Bronchial epithelial cell (primary cell): ENCODE results near the gene LCE3B. TPM values are rescaled to one million over a fixed set of nuclear protein-coding genes. Genes with fewer than 3 reads are reported as not detected.

Source experiments
- DNase-seq: peaks from one replicate; pipeline ENCODE4 v3.0.0-alpha.2; 2010; ENCODE audit warnings: low read depth
- FAIRE-seq: peaks from 2 replicates; lab custom pipeline; 2011; peaks lifted over from hg19 to GRCh38; lab: Jason Lieb, UNC
- H3K27me3 ChIP-seq: 2 replicates; pipeline ENCODE4 v1.5.1; 2011; ENCODE audit warnings: low read length; ENCODE audit not compliant: control insufficient read depth, insufficient read depth
- H3K36me3 ChIP-seq: 2 replicates; pipeline ENCODE4 v1.5.1; 2011; ENCODE audit warnings: low read length; ENCODE audit not compliant: control insufficient read depth, insufficient read depth
- H3K4me3 ChIP-seq: 2 replicates; pipeline ENCODE4 v1.5.1; 2011; ENCODE audit warnings: mild to moderate bottlenecking, low read depth, low read length, control low read depth
- CTCF ChIP-seq: IDR thresholded peaks from 2 replicates; pipeline ENCODE4 v1.5.1; 2011; ENCODE audit warnings: mild to moderate bottlenecking, moderate library complexity, low read length, control low read depth, inconsistent platforms; ENCODE audit not compliant: insufficient read depth, severe bottlenecking
- total RNA-seq: library from RNA; depleted of rRNA; stranded (reverse); fragments of >200 nt; gene quantifications from 2 replicates; pipeline ENCODE4 v1.2.1, GENCODE V29; 2014

LCE3B gene
- total RNA-seq, 1 donor from 2014 or later, result not detected

DNA sequence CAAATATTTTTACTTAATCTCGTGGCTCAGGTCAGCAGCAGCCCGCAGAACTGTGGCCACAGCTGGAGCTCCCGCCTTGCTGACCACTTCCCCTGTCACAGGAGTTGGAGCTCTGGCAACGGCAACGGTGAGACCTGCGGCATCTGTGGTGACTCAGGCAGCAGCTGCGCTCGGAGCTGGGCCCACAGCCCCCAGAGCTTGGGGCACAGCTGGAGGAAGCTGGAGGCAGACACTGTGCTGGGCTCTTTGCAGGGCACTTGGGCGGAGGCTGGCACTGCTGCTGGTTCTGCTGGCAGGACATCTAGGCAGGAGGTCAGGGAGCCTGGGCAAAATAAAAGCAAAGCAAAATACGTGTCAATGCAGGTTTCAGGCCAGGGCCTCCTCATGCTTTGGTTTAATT lies 9.2 kb downstream of the LCE3B start, which contains the start of gene LCE3A:
TSS of gene LCE3A (minus strand) at position 301 of the 400 bp plus-strand sequence. CDS start at position 301, 0 bp downstream.
- H3K27me3 ChIP-seq, result peaks cover 6% of the 10 kb centered on the region
- FAIRE-seq, result no peak
- DNase-seq, result no peak
- no peak within 1 kb of the TSS for H3K4me3 ChIP-seq
- H3K36me3 ChIP-seq, result no peaks in the 10 kb centered on the region
- no peak for TF ChIP-seq CTCF

DNA sequence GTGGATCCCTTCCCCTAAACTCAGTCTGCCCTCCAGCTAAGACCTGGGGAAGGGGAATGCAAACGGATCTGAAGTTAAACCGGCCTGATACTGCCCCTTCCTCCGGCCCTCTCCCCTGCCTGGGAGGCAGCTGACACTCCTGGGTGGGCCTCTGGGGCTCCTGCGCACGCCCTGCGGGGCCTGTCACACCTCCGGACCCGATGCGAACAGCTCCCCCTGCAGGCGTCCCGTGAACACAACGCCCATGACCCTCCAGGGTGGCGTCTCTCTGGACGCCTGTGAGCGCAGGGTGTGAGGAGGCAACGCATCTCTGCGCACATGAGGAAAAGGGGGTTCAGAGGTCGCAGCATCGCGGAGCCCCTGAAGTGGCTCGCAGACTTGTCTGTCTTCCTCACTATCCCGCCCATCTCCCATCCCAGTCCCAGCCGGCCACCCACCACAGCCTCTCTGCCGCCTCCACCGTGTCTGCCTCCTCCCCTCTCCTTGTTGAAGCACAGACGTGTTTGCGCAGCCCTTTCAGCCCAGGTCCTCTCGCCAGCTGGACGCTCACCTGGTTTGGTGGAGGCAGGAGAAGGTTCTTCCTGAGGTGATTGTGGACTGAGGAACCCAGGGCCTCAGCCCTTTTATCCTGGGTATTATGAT lies 9.7 kb downstream of the LCE3B start:
- peak; percentile 38 for TF ChIP-seq CTCF
- H3K27me3 ChIP-seq, result peaks cover 7% of the 10 kb centered on the region
- H3K4me3 ChIP-seq, result no peak overlapping the region
- H3K36me3 ChIP-seq, result no peaks in the 10 kb centered on the region
- FAIRE-seq (no peak), DNase-seq (no peak)

GRCh38 chr1:152626744-152627143 lies 13.1 kb downstream of the LCE3B start:
- peak; percentile 50 for DNase-seq

DNA sequence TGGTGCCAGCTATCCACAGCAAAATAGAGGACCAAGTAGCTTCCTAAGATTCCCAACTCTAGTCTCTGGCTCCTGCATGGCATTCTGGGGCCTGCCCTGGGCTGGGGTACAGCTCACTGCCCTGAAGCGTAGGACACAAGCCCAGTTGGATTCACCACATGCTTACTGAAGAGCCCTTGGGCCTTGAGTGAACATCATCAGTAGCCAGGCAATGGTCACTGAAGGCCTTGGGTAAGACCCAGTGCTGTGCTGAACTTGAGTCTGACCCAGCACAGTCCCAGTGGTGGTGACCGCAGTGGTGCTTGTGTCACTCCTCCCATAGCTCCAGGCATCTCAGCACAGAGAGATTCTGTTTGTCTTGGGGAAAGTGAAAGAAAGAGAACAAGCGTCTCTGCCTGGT lies 17.0 kb downstream of the LCE3B start:
- no peak for TF ChIP-seq CTCF
- no peak for FAIRE-seq
- DNase-seq, result no peak
- no peaks in the 10 kb centered on the region for H3K36me3 ChIP-seq
- no peak overlapping the region for H3K4me3 ChIP-seq
- H3K27me3 ChIP-seq, result peaks cover 3% of the 10 kb centered on the region

More at GRCh38 chr1:152626744-152627143, 13.1 kb downstream of the LCE3B start:
- no peak overlapping the region for H3K4me3 ChIP-seq
- H3K27me3 ChIP-seq, result peaks cover 9% of the 10 kb centered on the region
- no peak for TF ChIP-seq CTCF
- H3K36me3 ChIP-seq, result no peaks in the 10 kb centered on the region
- no peak for FAIRE-seq

DNA sequence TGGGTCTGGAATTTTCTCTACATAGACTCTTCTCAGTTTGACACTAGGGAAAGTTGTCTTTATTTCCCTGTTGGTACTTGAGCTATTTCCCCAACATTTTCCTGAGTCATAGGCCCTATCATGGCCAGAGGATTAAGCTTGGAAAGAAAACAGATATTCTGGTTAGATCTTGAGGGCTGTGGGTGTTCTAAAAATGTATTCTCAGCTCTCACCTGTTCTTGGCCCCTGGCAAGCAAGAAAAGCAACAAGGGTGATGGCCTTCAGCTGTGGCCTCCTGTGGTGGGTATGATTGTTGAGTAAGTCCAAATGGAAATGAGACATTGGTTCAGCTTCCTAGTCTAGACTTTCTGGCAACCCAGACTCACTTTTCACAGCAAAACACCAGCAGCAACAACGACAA lies 26.7 kb downstream of the LCE3B start:
- TF ChIP-seq CTCF, result no peak
- no peak overlapping the region for H3K4me3 ChIP-seq
- DNase-seq (no peak), FAIRE-seq (no peak)
- H3K27me3 ChIP-seq, result peaks cover 2% of the 10 kb centered on the region
- no peaks in the 10 kb centered on the region for H3K36me3 ChIP-seq

GRCh38 chr1:152643945-152644344 lies 30.3 kb downstream of the LCE3B start:
- no peak for TF ChIP-seq CTCF
- peaks cover 4% of the 10 kb centered on the region for H3K27me3 ChIP-seq
- no peak overlapping the region for H3K4me3 ChIP-seq
- DNase-seq (no peak), FAIRE-seq (no peak)
- H3K36me3 ChIP-seq, result no peaks in the 10 kb centered on the region
